ENCODE data around the gene ZAP70.
"Not testable (repeated sequence)": the region's sequence is repeated elsewhere in the genome, so short reads cannot be mapped to it uniquely, and the experiment has no call there.

ZAP70 gene

GRCh38 chr2:97698530-97698929, 14.8 kb upstream of the ZAP70 start:
- no peak for DNase-seq (ENCODE audit: low read depth)

- DNase-seq (ENCODE audit: low read depth) = no peak
These were observed 13.5 kb upstream of the ZAP70 start for GRCh38 chr2:97699765-97700444.

- no peak for DNase-seq (ENCODE audit: low read depth)
These were observed 12.2 kb upstream of the ZAP70 start for GRCh38 chr2:97701186-97701585.

- DNase-seq (ENCODE audit: low read depth) = no peak
These were observed 11.4 kb upstream of the ZAP70 start for GRCh38 chr2:97701851-97702465.

- DNase-seq (ENCODE audit: low read depth) = no peak
These were observed 10.5 kb upstream of the ZAP70 start for GRCh38 chr2:97702731-97703470.

- DNase-seq (ENCODE audit: low read depth) = no peak
These were observed 9.6 kb upstream of the ZAP70 start for GRCh38 chr2:97703741-97704140.

- no peak for DNase-seq (ENCODE audit: low read depth)
These were observed 8.4 kb upstream of the ZAP70 start for GRCh38 chr2:97704989-97705388.

- DNase-seq (ENCODE audit: low read depth) = no peak
These were observed 7.3 kb upstream of the ZAP70 start for GRCh38 chr2:97706112-97706511.

- DNase-seq (ENCODE audit: low read depth) = no peak
These were observed 6.5 kb upstream of the ZAP70 start for GRCh38 chr2:97706708-97707345.

- DNase-seq (ENCODE audit: low read depth) = no peak
These were observed 5.9 kb upstream of the ZAP70 start for GRCh38 chr2:97707362-97708047.

GRCh38 chr2:97708048-97708380, 5.4 kb upstream of the ZAP70 start:
- no peak for DNase-seq (ENCODE audit: low read depth)

GRCh38 chr2:97708608-97709007, 4.8 kb upstream of the ZAP70 start:
- DNase-seq (ENCODE audit: low read depth) = no peak

GRCh38 chr2:97711394-97711711, 2.0 kb upstream of the ZAP70 start:
- DNase-seq (ENCODE audit: low read depth) = no peak

GRCh38 chr2:97712175-97712574, 1.2 kb upstream of the ZAP70 start:
- DNase-seq (ENCODE audit: low read depth) = not testable (repeated sequence)

- DNase-seq (ENCODE audit: low read depth) = no peak
These were observed 582 bp upstream of the ZAP70 start for GRCh38 chr2:97712693-97713295.

GRCh38 chr2:97714084-97714949, 941 bp downstream of the ZAP70 start:
- DNase-seq (ENCODE audit: low read depth) = no peak

- DNase-seq (ENCODE audit: low read depth) = no peak
These were observed 1.7 kb downstream of the ZAP70 start for GRCh38 chr2:97714950-97715652.

- no peak for DNase-seq (ENCODE audit: low read depth)
These were observed 2.7 kb downstream of the ZAP70 start for GRCh38 chr2:97715951-97716694.

- no peak for DNase-seq (ENCODE audit: low read depth)
These were observed 3.6 kb downstream of the ZAP70 start for GRCh38 chr2:97716695-97717612.
